Coronary artery (tissue), 2 donors: ENCODE data around the gene PRKG1.

Experiments
- DNase-seq: peaks from one replicate; pipeline ENCODE4 v3.0.0-alpha.2; 2017; ENCODE audit warnings: low spot score
- H3K27ac ChIP-seq, 2 donors: fragments of 200-600 bp; sonication (generic); one replicate each; pipeline ENCODE4 v1.5.1; 2016 to 2019
- H3K4me3 ChIP-seq: fragments of 200-600 bp; sonication (generic); 2 replicates; pipeline ENCODE4 v1.5.1; 2016; ENCODE audit warnings: mild to moderate bottlenecking, moderate library complexity
- TF ChIP-seq, protein P1 (sequence below): fragments of 200-600 bp; sonication (generic); IDR thresholded peaks from one replicate; pipeline ENCODE4 v1.5.1; 2019; ENCODE audit warnings: antibody characterized with exemption

PRKG1 gene

GRCh38 chr10:51804866-51805265 is 730.6 kb downstream of the PRKG1 start:
- DNase-seq = no peak
- TF ChIP-seq, protein P1, sequence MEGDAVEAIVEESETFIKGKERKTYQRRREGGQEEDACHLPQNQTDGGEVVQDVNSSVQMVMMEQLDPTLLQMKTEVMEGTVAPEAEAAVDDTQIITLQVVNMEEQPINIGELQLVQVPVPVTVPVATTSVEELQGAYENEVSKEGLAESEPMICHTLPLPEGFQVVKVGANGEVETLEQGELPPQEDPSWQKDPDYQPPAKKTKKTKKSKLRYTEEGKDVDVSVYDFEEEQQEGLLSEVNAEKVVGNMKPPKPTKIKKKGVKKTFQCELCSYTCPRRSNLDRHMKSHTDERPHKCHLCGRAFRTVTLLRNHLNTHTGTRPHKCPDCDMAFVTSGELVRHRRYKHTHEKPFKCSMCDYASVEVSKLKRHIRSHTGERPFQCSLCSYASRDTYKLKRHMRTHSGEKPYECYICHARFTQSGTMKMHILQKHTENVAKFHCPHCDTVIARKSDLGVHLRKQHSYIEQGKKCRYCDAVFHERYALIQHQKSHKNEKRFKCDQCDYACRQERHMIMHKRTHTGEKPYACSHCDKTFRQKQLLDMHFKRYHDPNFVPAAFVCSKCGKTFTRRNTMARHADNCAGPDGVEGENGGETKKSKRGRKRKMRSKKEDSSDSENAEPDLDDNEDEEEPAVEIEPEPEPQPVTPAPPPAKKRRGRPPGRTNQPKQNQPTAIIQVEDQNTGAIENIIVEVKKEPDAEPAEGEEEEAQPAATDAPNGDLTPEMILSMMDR = no peak
- Histone ChIP-seq H3K4me3 (no peak overlapping the region), H3K27ac (no peak overlapping the region)

DNA sequence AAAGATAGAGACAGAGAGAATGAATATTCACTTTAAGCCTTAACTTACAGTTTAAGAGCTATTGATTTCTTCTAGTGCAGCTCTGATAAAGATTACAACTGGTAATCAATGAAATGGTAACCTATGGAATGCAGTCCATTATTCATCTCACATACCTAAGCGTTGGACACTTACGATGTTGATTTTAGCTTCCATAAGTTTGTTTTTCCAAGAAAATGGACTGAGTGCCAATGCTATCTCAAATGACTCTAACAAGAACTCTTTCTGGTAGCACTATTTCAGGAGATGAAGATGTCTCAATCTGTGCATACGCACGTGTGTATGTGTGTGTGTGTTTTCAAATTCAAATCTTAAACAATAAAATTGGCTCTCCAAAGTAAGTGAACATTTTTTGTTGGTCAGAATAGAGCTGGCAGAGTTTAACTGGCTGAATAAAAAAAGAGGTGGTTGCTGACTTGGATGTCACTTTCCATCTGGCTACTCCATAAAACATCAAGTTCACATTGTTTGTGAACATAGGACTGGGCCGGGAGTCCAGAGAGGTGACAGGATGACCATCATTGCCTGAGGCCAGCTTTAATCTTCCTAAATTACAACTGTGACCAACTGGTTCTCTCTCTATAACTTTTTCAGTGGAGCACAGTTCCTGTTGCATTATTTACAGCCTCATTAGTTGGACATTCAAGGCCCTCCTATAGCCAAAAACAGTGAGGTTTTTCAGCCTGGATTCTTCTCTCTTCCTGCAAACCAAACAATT is 732.0 kb downstream of the PRKG1 start:
- Histone ChIP-seq H3K4me3 (no peak overlapping the region), H3K27ac (no peak overlapping the region)
- DNase-seq = no peak
- TF ChIP-seq, protein P1 = no peak

DNA sequence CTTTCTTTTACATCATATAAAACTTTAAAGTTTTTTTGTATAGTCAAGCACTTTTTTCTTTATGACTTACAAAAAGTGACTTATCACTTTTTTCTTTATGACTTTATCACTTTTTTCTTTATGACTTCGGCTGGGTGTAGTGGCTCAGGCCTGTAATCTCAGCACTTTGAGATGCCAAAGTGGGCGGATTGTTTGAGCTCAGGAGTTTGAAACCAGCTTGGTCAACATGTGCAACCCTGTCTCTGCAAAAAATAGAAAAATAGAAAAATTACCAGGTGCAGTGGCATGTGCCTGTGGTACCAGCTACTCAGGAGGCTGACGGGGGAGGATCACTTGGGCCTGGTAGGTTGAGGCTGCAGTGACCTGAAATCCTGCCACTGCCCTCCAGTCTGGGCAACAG is 733.9 kb downstream of the PRKG1 start:
- DNase-seq = no peak

GRCh38 chr10:51815723-51816122 is 741.4 kb downstream of the PRKG1 start:
- H3K4me3 ChIP-seq = no peak overlapping the region
- DNase-seq = no peak
- TF ChIP-seq, protein P1 = no peak
- no peak overlapping the region for H3K27ac ChIP-seq

More for the DNA sequence above, 733.9 kb downstream of the PRKG1 start:
- Histone ChIP-seq H3K4me3 (no peak overlapping the region), H3K27ac (no peak overlapping the region)
- TF ChIP-seq, protein P1 = no peak

GRCh38 chr10:51821045-51821444 is 746.8 kb downstream of the PRKG1 start:
- TF ChIP-seq, protein P1 = no peak
- H3K4me3 ChIP-seq = no peak overlapping the region
- no peak for DNase-seq

GRCh38 chr10:51821745-51822144 is 747.5 kb downstream of the PRKG1 start:
- no peak overlapping the region for H3K27ac ChIP-seq
- no peak for DNase-seq
- no peak overlapping the region for H3K4me3 ChIP-seq
- TF ChIP-seq, protein P1 = no peak

More at GRCh38 chr10:51821045-51821444, 746.8 kb downstream of the PRKG1 start:
- H3K27ac ChIP-seq = no peak overlapping the region
